Dedifferentiated amniotic fluid mesenchymal stem cell (primary cell): Measurements from ENCODE around the gene FBXO40.

ENCODE experiments used
- DNase-seq: peaks from one replicate; pipeline ENCODE4 v3.0.0-alpha.2; 2016; ENCODE audit errors: extremely low spot score

Gene FBXO40

DNA sequence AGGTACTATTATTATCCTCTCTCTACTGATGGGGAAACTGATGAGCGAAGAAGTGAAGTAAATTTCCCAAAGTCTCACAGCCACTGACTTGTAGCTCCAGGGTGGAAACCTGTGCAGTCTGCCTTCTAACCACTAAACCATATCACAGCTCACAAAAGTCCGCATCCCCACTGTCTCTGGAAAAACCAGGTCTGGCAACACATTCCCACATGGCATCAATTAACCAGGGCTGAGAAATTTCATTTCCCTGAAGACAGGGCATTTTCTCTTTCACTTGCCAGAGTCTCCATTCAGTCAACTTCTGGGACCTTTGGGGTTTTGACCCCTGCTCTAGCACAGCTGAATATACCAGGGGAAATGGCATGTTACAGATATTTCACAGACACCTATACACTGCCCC is 26.5 kb downstream of the FBXO40 start:
- DNase-seq = no peak

DNA sequence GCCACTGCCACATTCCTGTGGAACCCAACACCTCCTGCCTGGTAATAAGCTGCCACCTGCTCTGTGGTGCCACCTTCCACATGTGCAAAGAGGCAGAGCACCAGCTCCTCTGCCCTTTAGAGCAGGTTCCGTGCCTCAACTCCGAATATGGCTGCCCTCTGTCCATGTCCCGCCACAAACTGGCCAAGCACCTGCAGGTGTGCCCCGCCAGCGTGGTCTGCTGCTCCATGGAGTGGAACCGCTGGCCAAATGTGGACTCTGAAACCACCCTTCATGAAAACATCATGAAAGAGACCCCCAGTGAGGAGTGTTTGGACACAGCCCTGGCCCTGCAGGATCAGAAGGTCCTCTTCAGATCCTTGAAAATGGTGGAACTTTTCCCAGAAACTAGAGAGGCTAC is 28.3 kb downstream of the FBXO40 start:
- DNase-seq = no peak

DNA sequence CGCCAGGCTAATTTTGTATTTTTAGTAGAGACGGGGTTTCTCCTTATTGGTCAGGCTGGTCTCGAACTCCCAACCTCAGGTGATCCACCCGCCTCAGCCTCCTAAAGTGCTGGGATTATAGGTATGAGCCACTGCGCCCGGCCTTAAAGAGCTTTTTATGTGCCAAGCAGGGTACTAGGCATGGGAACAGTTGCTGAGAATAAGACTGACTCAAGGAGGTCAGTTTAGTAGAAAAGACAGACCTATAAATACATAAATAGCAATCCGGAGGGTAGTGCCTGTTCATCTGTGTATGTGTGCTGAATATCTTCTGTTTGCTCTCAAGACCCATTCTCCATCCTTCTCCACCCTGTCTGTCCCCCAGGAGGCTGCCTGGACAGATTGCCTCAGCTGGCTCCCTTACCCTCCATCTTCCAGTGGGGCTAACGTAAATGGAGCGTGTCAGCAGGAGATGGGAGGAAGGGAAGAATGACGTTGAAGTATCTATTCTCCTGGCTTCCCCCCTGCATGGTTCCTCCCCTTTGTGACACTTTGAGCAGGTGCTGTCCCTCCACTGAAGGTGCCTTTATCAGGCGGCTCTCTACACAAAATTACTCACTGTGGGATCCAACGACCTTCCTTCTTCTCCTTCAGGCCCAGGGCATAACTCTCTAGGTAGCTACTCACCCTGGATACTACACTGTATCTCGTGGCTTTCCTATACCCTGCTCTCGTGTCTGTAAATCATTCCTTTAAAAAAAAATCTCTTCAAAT is 31.1 kb downstream of the FBXO40 start:
- DNase-seq = no peak

DNA sequence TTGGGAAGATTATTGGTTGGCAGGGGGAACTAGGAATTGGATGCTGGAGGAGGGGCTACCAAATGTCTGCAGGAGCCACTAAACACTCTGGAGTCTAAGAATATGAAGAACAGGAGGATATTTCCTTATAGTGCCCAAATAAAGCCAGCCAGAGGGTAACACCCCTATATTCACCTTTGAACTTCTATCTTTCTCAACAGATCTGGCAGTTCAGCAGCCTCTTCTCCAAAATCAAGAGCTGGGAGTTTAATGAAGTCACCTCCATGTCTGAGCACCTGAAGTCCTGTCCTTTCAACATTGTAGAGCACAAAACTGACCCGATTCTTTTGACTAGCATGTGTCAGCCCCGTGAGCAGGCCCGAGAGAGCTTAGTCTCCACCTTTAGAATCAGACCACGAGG is 33.3 kb downstream of the FBXO40 start:
- no peak for DNase-seq

DNA sequence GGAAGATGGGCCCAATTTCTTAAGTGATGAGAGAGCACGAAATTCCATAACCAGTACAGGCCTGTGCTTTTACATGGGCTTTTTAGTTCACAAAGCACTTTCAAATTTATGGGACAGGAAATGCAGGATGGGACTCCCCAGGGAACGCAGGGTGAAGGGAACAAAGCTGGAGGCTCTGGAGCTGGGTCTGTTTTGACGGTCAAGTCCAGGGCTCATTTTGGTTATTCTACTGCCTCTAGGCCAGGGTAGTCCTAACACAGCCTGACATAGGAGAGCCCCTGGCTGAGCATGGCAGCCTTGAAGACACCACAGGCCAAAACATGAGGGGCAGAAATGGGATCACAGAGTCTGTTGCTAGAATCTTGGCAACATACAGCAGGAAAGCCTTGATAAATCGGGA is 34.0 kb downstream of the FBXO40 start:
- DNase-seq = no peak

DNA sequence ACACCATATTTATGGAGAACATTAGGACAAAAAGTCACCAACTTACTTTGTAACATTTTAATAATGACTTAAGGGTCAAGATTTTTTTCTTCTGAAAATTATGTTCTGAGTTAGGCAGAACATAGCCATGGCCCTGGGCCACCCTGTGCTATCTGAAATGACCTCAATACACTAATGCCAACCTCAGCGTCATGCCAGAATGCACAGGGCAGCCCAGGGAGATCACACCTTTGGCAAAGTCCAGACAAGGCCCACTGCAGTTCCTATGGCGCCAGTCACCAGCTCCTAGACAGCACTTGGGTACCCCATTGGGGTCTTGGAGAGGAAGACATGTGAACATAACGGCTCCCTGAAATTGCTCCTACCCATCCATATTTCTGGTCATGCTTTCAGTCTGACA is 34.4 kb downstream of the FBXO40 start:
- no peak for DNase-seq

DNA sequence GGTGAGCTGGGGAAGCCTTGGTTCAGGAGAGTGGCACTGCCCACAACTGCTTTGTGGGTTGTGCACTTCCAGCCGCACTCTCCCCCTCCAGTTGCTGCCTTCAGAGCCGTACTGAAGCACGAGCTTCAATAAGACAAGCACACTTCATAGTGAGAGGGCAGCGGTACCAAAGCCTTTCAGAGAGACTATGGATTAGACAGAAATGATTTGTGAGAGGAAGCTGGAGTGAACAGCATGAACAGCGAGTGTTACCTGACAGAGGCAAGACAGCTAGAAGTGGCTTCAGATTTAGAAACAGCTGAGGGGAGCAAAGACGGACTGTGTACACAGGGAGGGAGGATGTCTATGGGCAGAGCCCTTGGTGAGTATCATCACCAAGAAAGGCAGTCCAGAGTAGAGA is 36.4 kb downstream of the FBXO40 start:
- no peak for DNase-seq

DNA sequence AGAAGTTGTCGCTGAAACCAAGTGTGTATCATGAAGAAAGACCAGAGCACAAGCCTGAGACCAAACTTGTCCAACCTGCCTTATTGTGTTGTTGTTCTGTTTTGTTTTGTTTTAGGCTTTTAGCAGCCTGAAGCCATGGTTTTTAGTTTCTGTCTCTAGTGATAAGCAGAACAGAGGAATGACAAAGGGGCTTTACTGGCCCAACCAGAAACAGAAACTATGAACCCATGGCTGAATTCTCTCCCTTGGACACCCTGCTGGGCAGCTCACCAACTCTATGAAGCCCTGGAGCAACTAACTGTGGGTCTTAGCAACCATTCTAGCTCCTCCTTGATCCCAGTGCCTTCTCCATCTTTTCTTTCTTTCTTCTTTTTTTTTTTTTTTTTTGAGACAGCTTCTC is 37.2 kb downstream of the FBXO40 start:
- no peak for DNase-seq

DNA sequence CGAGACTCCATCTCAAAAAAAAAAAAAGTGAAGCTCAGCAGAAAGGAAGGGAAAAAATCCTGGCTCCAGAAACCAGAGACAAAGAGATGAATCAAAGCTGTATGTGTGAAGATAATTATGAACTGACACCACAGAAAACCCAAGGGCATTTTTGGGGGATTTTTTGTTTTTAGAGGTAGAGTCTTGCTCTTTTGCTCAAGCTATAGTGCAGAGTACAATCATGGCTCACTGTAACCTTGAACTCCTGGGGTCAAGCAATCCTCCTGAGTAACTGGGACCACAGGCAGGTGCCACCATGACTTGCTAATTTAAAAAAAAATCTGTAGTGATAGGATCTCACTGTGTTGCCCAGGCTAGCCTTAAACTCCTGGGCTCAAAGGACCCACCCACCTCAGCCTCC is 44.7 kb downstream of the FBXO40 start:
- no peak for DNase-seq

DNA sequence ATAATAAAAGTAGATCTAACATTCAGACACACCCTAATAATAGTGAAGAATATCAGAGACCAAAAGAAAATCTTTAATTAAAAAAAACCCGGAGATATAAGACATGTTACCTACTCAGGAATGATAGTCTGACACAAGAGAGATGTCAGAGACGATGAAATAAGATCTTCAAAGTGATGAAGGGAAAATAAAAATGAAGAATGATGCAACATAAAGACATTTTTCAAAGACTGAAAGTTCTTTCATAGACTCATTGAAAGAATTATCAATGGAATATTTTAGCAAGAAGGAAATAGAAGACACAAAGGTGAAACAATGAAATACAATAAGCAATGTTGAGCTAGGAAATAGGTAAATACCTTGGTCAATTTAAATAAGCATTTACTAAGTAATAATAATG is 47.9 kb downstream of the FBXO40 start:
- no peak for DNase-seq

DNA sequence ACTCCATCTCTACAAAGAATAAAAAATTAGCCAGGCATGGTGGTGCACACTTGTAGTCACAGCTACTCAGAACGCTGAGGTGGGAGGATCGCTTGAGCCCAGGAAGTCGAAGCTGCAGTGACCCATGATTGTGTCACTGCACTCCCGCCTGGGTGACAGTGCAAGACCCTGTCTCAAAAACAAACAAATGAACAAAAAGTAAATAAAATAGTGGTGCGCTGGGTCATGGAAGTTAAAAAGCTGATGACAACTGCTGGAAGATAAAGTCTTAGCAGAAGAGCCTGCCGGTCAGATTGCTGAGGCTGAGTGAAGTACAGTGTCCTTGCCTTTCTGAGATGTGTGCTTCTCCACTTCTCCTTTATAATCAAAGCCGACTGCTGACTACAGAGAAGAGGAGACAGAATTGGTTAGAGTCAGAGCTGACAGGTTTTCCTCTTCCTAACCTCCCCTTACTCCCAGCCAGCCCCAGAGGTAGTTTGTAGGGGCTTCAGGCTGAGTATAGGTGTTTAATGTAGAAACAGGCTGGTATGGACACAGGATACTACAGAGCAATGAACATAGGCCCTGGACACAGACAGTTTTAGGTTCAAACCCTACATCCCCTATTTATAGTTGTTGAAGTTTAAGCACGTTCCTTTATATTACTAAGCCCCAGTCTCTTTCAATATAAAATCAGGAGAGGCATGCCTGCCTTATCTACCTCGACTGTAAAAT is 49.6 kb downstream of the FBXO40 start:
- no peak for DNase-seq

DNA sequence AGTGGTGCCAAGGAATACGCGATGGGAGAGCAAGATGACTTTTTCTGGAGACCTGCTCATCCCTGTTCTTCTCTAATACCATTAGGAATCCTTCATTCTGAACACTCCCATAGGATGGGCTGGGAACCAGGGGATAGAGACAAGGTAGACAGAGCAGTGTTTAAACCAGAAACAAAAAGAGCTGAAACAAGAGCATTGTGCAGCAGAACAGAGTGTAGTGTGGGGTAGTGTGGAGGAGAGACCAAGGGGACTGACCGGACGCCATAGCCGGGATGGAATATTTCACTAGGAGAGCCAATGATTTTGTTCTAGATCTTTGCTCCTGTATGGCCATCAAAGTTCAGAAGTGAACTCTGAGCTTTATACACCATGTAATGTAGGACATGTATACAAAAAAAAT is 51.9 kb downstream of the FBXO40 start:
- no peak for DNase-seq

DNA sequence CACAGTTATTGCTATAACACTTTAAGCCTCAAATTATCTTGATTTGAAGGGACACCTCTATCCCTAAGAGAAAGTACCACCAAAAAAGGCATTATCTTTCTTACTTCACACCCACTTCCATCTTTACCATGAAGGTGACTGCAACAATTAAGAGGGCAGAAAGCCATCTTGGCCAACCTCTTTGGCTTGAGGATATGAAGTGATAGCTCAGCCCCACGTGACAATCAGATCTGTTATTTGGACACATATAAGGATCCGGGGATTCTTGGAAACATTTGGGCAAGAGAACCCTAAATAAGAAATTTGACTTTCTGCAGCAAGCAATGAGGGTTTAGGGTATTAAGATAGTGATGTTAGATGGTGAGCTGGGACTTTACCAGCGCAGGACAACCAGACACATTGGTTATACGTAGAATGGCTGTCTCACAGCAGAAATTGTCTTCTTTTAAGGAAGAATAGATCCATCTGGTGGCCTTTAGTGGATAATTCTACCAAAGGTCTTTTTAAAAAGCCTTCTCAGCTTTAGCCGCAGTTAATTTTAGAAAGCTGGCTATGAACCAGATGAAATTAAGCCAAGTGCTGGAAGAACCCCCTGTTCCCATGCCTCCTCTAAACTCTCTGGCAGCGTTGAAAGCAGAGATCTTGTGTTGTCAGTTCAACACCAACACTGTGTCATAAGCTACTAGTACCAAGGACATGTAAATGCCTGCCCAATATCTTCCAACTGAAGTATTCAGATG is 55.2 kb downstream of the FBXO40 start:
- no peak for DNase-seq

DNA sequence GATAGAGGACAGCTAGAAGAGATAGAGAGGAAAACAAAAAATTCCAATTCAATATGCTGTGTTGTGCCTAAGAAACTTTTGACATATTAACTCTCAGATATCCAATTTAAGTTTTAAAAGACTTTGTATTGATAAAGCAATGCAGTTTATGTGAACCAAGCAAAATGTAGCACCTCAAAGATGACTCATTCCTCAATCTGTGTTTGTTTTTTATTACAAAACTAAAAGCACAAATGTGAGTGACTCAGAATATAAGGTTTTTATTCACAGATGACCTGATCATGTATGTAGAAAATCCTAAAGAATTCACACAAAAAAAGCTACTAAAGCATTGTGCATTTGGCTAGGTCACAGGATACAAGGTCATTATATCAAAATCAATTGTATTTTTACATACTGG is 56.5 kb downstream of the FBXO40 start:
- no peak for DNase-seq

DNA sequence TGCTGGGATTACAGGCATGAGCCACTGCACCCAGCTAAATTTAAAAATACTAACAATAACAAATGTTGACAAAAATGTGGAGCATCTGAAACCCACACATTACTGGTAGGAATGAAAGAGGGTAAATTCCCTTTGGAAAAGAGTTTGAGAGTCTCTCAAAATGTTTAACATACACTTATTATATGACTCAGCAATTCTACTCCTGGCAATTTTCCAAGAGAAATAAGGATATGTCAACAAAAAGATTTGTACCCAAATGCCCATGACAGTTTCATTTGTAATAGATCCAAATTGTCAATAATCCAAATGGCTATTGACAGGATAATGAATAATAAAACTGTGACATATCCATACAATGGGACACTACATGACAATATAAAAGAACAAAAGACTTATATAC is 58.5 kb downstream of the FBXO40 start:
- DNase-seq = no peak

DNA sequence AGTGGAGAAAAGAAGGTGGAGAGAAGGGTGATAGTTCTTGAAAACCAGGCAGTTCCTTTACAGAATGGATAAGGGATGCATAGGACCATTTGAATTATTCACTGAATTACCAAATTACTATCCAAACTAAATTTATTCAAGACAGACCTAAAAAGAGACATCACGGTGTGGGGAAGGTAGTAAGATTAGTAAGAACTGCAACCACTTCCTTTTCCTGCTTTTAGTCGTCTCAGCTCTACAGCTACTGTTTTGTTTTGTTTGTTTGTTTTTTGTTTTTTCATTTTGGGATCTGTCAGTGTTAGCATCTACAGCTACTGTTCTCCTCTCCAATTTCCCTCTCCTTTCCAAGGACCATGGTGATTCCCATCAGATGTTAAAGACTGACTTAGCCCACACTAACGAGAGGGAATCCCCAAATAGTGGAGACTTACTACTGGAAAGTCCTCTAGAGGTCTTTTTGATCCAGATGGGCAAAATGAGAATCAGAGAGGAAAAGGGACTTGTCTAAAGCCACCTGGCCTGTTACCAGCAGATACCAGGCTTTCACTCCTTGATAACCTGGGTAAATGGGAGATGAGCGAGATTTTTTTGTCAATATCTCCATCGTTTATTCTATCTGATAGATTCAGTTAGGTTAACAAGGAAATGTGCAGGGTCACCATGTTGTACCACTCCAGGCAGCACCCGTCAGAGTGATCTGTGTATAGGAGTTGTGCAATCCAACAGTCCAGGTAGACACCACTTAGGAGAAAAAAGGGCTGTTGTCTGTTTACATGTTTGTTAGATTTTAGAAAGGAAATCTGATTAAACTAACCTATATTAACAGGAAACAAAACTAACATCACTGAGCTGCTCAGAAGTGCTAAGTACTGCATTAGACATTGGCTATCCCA is 61.6 kb downstream of the FBXO40 start:
- no peak for DNase-seq

DNA sequence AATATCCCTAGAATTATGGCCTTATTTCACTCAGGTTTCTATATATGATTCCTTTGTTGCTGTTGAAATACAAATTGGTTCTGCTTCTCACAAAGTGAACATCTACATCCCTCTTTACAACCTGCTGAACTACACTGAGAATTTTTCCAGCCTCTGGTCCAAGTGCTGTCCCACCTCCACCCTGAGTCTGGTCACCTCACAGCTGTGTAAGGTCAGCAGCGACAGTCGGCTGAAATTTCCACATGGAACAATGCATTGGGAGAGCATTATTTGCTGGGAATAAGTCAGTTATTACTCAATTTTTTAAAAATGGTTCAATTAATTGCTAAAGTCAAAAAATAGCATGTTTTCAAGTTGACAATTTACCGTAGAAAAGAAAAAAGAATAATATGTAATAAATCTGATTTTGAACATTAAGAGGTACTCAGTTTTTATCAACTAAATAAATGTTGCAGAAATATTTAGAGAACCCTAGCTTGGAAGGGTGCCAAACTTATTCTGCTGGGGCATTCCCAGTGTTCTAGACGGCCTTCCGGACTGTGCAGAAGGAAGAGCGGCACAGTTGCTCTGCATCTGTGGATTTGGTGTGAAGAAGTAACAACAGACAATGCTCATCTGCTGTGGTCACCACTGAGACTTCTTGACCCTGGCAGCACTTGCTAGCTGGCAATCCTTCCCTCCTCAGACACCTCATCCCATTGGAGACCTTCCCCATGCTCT is 65.7 kb downstream of the FBXO40 start:
- DNase-seq = no peak

DNA sequence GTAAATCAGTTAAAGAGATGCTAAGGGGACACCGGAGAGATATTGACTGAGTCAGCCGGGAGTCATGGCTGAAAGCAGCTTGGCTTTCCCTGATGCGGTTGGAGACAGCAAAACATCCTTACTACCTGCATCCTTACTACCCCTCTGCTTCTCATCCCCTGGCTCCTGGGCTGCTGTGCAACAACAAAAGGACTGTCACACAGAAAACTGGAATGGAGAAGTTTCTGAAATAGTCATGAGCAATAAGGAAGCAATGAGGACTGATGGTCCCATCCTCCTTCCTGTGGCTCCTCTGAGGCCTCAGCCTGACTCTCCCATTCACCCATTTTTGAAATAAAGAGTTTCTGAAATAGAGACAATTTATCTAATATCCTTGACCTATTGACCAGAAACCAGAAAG is 66.4 kb downstream of the FBXO40 start:
- no peak for DNase-seq

DNA sequence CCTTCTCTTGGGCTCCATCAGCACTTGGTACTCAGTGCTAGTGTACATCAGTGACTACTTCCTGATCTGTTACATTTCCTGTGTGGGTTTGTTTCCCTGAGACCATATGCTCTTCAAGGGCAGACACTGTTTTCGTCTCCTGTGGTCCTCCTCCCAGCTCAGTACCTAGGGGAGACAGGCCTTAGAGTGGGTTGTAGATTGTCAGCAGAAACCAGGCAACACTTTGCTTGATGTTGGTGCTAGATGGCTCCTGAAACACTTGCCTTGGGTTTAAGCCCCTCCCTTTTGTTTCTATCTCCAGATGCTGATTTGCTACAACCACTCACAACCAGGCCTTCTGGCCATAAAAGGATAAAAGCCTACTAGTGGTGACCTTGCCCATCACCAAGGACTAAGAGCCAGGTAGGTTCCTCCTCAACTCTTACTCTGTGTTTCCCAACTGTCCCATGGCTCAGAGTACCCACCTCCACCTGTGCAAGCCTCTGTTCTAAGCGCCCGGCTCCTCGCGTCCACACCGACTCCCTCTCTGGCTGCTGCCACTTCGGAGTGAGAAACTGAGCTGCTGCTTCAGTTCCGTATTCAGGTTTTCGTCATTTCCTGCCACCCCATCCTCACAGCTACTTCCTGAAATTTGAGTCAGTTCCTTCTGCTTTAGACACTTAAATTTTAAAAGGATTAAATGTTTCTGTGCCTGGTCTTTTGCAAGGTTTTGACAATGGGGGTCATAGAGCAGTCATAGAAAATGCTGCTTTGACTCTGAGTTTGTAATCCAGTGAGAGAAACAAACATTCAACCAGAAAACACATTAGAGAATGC is 67.4 kb downstream of the FBXO40 start, which contains the start of gene HCLS1:
HCLS1 (minus strand) TSS at position 548 of the 816 bp plus-strand sequence. CDS start 2,556 bp downstream, outside the sequence.
- DNase-seq = peak; percentile 42

DNA sequence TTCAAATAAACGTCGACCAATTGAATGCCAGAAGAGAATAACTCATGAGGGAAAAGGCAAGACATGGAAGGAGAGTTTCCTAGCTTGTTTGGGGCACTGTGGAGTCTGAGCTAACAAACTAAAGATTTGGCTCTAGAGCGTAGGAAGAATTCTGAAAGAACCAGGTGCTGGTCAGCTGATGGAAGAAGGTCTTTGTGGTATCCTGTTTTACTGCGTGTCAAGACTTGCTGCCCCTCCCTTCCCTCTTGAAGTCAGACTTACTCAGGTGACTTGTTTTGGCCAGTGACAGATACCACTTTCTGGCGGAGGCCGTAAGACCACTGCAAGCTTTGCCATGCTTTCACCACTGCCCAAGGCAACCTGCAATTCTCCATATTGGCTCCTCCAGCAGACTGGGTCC is 68.2 kb downstream of the FBXO40 start:
- no peak for DNase-seq
